WI38 (cell line): ENCODE results near the gene RAF1.

ENCODE experiments used
- H3K4me3 ChIP-seq: 2 replicates; pipeline ENCODE4 v1.5.1; 2011; ENCODE audit warnings: low read depth, mild to moderate bottlenecking, control low read depth, low read length
- TF ChIP-seq, protein P1 (sequence below): IDR thresholded peaks from 2 replicates; pipeline ENCODE4 v1.5.1; 2012; ENCODE audit warnings: low read depth, mild to moderate bottlenecking, control low read depth, low read length

Gene RAF1

DNA sequence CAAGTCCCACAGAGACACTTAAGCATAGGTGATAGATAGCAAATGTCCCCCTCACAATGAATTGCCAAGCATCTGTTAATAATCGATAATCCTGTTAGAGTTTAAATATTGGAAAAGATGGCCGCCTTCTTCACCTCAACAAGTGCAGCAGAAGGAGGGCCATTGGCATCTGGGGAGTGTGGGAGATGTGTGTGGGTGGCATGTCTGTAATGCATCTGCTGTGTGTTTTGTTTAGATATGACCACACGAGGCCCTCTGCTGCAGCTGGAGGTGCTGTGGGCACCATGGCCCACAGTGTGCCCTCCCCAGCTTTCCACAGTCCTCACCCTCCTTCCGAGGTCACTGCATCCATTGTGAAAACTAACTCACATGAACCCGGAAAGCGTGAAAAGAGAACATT, 94.1 kb downstream of the RAF1 start:
- no peak overlapping the region for H3K4me3 ChIP-seq
- TF ChIP-seq, protein P1, sequence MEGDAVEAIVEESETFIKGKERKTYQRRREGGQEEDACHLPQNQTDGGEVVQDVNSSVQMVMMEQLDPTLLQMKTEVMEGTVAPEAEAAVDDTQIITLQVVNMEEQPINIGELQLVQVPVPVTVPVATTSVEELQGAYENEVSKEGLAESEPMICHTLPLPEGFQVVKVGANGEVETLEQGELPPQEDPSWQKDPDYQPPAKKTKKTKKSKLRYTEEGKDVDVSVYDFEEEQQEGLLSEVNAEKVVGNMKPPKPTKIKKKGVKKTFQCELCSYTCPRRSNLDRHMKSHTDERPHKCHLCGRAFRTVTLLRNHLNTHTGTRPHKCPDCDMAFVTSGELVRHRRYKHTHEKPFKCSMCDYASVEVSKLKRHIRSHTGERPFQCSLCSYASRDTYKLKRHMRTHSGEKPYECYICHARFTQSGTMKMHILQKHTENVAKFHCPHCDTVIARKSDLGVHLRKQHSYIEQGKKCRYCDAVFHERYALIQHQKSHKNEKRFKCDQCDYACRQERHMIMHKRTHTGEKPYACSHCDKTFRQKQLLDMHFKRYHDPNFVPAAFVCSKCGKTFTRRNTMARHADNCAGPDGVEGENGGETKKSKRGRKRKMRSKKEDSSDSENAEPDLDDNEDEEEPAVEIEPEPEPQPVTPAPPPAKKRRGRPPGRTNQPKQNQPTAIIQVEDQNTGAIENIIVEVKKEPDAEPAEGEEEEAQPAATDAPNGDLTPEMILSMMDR: no peak

DNA sequence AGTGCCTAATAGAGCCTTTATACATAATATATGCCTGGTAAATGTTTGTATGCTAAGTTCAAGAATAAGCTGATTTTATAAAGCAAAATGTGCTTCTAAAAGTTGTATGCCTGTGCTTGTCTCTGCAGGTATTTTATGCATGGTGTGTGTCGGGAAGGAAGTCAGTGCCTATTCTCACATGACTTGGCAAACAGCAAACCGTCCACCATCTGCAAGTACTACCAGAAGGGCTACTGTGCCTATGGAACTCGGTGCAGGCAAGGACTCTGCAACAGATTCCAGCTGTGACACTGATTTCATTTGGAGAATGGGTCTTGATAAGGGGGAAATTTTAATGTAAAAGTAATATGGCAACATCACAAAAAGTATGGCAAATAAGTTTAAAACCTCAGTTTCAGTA, 95.2 kb downstream of the RAF1 start:
- TF ChIP-seq, protein P1: no peak
- no peak overlapping the region for H3K4me3 ChIP-seq

DNA sequence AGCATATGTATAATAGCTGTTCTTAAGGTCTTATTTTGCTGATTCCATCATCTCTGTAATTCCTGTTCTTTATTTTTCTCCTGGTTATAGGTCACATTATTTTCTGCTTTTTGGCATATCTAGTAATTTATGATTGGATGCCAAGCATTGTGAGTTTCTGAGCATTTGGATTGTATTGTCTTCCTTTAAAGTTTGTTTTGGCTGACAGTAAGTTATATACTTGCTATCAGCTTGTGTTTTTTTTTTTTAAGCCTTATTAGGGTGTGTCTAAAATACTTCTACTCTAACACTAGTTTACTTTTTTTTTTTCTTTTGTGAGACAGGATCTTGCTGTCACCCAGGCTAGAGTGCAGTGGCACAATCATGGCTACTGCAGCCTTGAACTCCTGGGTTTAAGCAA, 96.9 kb downstream of the RAF1 start:
- H3K4me3 ChIP-seq: no peak overlapping the region
- TF ChIP-seq, protein P1: no peak

DNA sequence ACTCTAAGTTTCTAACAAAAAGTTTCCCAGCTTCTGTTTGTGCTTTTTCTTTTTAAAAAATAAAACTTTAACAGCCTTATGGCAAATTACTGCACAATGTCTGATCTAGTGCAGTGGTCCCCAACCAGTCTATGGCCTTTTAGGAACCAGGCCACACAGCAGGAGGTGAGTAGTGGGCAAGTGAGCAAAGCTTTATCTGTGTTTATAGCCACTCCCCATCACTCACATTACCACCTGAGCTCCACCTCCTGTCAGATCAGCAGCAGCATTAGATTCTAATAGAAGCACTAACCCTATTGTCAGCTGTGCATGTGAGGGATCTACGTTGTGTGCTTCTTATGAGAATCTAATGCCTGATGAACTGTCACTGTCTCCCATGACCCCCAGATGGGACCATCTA, 101.5 kb downstream of the RAF1 start:
- H3K4me3 ChIP-seq: no peak overlapping the region
- TF ChIP-seq, protein P1: no peak

DNA sequence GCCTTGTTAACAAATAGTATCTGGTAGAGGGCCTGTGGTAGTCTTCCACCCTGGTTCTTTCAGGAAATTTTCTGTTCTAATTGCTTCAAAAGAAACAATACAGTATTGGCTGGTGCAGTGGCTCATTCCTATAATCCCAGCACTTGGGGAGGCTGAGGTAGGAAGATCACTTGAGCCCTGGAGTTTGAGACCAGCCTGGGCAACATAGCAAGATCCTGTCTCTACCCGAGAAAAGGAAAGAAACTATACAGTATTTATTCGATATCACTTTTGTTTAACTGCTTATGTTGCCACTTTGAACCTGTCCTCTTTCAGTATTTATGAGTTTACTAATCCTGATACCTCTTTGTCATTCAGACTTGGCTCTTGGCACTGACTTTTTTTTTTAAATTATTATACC, 102.5 kb downstream of the RAF1 start:
- H3K4me3 ChIP-seq: no peak overlapping the region
- TF ChIP-seq, protein P1: no peak

DNA sequence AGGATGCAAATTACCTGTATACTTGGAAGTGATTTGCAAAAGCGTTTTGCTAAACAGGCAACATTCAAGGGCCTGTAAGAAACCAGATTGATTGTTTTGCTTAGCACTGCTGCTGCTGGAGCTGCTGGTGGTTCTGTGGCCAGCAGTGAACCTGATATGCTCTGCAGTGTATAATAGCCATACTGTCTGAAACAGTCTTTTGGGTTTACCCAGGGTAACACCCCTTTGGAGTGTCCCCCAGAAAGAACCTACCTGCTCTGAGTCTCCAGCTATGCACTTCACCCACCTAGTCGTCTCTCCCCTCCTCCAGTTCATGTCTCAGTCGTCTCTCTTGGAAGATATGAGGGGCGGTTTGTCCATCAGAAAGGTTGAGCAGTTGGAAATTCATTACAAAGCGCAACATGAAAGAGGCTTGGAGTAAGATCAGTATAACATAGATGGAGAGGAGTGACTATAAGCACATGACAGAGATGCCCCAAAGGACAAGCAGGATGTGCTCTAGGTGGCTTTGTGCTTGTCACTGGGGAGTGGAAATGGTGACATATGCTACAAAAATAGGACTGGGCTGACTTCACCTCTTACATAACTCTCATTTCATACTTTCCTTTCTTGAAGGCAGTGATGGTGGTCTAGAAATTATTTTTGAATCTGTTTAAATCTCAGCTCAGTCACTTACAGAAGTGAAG, 103.3 kb downstream of the RAF1 start:
- no peak overlapping the region for H3K4me3 ChIP-seq
- TF ChIP-seq, protein P1: no peak

DNA sequence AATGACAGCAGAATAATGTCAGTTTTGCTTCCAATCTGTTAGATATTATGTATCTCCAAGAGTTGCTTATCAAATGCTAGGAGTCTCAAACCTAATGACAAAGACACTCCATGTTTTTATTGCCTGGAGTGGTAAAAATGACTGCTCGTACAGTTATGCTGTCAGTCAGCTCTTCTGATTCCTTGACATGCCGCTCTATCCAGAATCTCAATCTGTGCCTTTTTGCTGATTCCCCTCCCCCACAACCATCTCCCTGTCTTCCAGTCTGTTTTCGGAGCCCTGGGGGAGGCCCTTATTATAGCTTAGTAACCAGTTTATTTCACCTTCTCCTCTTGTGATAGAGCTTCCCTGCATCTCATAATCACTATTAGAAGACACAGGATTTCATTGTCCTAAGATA, 104.4 kb downstream of the RAF1 start:
- H3K4me3 ChIP-seq: no peak overlapping the region
- TF ChIP-seq, protein P1: no peak
